ENCODE data around the gene SCAP.
"Not testable (repeated sequence)": the region's sequence is repeated elsewhere in the genome, so short reads cannot be mapped to it uniquely, and the experiment has no call there.

The SCAP gene

DNA sequence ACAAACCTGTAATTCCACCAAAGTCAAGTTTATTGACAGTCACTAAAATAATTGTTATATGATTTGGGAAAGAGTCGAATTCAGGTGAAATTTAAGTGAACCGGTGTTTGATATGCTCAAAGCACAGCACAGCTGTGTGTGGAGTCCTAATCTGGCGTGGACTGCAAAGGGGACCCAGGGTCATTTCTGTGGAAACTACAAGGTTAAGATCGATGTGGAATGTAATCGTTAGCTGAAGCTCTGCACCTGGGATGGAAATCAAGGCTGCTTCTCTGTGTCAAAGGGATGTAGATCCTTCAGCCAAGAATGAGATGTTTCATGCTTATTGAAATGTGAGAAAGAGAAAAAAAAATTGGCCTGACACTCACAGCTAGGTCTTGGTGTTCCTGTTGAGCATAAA is 39.4 kb upstream of the SCAP start:
- Histone ChIP-seq H3K4me3 (ENCODE audit: low read depth in 1 of 2, low read length in 2 of 2) (no peak overlapping the region), H3K4me1 (ENCODE audit: insufficient read depth, low read length) (peaks cover 23% of the 10 kb centered on the region), H3K9ac (ENCODE audit: low read depth, low read length) (no peak overlapping the region), H3K36me3 (ENCODE audit: insufficient read depth, low read length) (peaks cover 18% of the 10 kb centered on the region), H2AFZ (ENCODE audit: low read depth, low read length) (0 out of 2 replicates have a peak overlapping the region, but pooled peaks have one; percentile 22), H3K4me2 (ENCODE audit: insufficient read depth, low read length) (no peak overlapping the region), H4K20me1 (ENCODE audit: insufficient read depth, low read length) (0 out of 2 replicates have a peak, but pooled peaks cover 3% of the 10 kb centered on the region), H3K27me3 (ENCODE audit: insufficient read depth, low read length, poor library complexity) (no peaks in the 10 kb centered on the region), H3K9me3 (ENCODE audit: insufficient read depth, low read length, severe bottlenecking) (no peaks in the 10 kb centered on the region), H3K27ac (ENCODE audit: low read length) (no peak overlapping the region), H3K79me2 (ENCODE audit: insufficient read depth, low read length) (peaks cover 31% of the 10 kb centered on the region)
- TF ChIP-seq, protein P1, sequence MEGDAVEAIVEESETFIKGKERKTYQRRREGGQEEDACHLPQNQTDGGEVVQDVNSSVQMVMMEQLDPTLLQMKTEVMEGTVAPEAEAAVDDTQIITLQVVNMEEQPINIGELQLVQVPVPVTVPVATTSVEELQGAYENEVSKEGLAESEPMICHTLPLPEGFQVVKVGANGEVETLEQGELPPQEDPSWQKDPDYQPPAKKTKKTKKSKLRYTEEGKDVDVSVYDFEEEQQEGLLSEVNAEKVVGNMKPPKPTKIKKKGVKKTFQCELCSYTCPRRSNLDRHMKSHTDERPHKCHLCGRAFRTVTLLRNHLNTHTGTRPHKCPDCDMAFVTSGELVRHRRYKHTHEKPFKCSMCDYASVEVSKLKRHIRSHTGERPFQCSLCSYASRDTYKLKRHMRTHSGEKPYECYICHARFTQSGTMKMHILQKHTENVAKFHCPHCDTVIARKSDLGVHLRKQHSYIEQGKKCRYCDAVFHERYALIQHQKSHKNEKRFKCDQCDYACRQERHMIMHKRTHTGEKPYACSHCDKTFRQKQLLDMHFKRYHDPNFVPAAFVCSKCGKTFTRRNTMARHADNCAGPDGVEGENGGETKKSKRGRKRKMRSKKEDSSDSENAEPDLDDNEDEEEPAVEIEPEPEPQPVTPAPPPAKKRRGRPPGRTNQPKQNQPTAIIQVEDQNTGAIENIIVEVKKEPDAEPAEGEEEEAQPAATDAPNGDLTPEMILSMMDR (IDR thresholded peaks at IDR 0.05; ENCODE audit: borderline replicate concordance, extremely low read depth, low read length, poor library complexity, severe bottlenecking): no peak
- DNase-seq (no peak), ATAC-seq (ENCODE audit: insufficient read depth, low read depth) (no peak)

DNA sequence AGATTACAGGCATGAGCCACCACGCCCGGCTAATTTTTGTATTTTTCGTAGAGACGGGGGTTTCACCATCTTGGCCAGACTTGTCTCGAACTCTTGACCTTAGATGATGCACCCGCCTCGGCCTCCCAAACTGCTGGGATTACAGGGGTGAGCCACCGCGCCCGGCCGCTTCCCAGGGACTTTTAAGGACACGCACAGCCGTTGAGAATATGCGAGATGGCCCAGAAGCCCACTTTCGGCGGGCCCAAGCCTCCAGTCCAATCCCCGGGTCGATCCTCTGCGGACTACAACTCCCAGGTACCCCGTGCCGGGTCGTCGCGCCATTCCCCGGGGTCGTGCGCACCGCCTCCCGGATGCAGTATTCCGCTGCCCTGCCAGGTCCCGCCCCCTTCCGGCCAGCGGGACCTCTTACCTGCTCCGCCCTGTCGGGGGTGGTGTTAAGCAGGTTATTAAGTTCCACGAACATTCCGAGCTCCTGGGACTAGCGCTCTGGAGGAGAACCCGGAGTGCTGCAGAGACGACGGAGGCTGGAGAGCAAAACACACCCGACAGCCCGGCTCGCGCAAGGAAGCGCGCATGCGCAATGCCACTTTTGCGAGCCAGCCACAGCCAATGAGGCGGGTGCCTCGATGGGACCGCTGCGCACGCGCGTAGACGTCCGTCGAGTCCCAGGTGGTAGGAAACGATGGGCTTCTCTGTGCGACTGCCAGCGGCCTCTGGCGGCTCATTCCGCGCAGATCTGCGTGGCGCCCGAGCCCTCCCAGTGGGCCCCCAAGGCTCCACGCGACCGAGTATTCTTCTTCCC is 37.6 kb upstream of the SCAP start, which contains the start of gene ELP6:
ELP6 (minus strand) TSS at position 588 of the 805 bp plus-strand sequence; CDS start at position 466, 122 bp downstream.
- H3K79me2 ChIP-seq (ENCODE audit: insufficient read depth, low read length): peaks cover 42% of the 10 kb centered on the region
- peaks cover 33% of the 10 kb centered on the region for H3K36me3 ChIP-seq (ENCODE audit: insufficient read depth, low read length)
- peak within 1 kb of the TSS; percentile 84 for H3K4me2 ChIP-seq (ENCODE audit: insufficient read depth, low read length)
- peak within 1 kb of the TSS; percentile 82 for H2AFZ ChIP-seq (ENCODE audit: low read depth, low read length)
- ATAC-seq (ENCODE audit: insufficient read depth, low read depth) (peak; percentile 96), DNase-seq (peak; percentile 98)
- peak within 1 kb of the TSS; percentile 71 for H3K9ac ChIP-seq (ENCODE audit: low read depth, low read length)
- H3K4me3 ChIP-seq (ENCODE audit: low read depth in 1 of 2, low read length in 2 of 2): peak within 1 kb of the TSS; percentile 99
- no peaks in the 10 kb centered on the region for H3K9me3 ChIP-seq (ENCODE audit: insufficient read depth, low read length, severe bottlenecking)
- TF ChIP-seq, protein P1 (IDR thresholded peaks at IDR 0.05; ENCODE audit: borderline replicate concordance, extremely low read depth, low read length, poor library complexity, severe bottlenecking): peak; percentile 75
- TF ChIP-seq EZH2 (IDR thresholded peaks at IDR 0.05; ENCODE audit: borderline replicate concordance, low read depth, low read length, severe bottlenecking): no peak
- H4K20me1 ChIP-seq (ENCODE audit: insufficient read depth, low read length): 0 out of 2 replicates have a peak, but pooled peaks cover 3% of the 10 kb centered on the region
- peak within 1 kb of the TSS; percentile 96 for H3K27ac ChIP-seq (ENCODE audit: low read length)
- no peaks in the 10 kb centered on the region for H3K27me3 ChIP-seq (ENCODE audit: insufficient read depth, low read length, poor library complexity)
- H3K4me1 ChIP-seq (ENCODE audit: insufficient read depth, low read length): peaks cover 23% of the 10 kb centered on the region

DNA sequence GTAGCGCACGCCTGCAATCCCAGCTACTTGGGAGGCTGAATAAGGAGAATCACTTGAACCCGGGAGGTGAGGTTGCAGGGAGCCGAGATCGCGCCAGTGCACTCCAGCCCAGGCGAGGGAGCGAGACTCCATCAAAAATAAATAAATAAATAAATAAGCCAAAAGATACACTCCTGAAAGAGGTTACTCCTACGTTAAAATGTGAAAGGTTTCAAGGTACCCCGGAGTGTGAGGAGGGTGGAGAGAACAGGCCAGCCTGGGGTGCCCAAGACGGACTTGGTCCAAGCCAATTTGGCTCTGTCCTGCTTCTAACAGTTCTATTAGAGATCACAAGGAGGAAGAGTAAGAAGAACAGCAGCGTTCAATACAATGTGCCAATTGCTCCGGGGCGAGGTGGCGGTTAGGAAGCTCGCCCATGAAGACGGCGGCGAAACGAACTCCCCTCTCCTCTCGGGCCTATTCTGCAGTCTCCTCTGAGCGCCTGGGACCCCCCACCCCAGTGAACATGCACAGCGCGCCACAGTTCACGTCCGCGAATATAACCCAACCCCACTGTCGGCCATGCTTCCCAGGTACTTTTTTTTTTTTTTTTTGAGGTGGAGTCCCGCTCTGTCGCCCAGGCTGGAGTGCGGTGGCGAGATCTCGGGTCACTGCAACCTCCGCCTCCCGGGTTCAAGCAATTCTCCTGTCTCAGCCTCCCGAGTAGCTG is 36.8 kb upstream of the SCAP start:
- Histone ChIP-seq H4K20me1 (ENCODE audit: insufficient read depth, low read length) (0 out of 2 replicates have a peak, but pooled peaks cover 3% of the 10 kb centered on the region), H3K4me3 (ENCODE audit: low read depth in 1 of 2, low read length in 2 of 2) (peak overlapping the region; percentile 99), H3K79me2 (ENCODE audit: insufficient read depth, low read length) (peaks cover 50% of the 10 kb centered on the region), H3K27ac (ENCODE audit: low read length) (peak overlapping the region; percentile 96), H3K9ac (ENCODE audit: low read depth, low read length) (peak overlapping the region; percentile 71), H3K4me1 (ENCODE audit: insufficient read depth, low read length) (peaks cover 23% of the 10 kb centered on the region), H3K36me3 (ENCODE audit: insufficient read depth, low read length) (peaks cover 40% of the 10 kb centered on the region), H3K9me3 (ENCODE audit: insufficient read depth, low read length, severe bottlenecking) (no peaks in the 10 kb centered on the region), H3K27me3 (ENCODE audit: insufficient read depth, low read length, poor library complexity) (no peaks in the 10 kb centered on the region), H2AFZ (ENCODE audit: low read depth, low read length) (peak overlapping the region; percentile 82), H3K4me2 (ENCODE audit: insufficient read depth, low read length) (peak overlapping the region; percentile 84)
- TF ChIP-seq EZH2 (IDR thresholded peaks at IDR 0.05; ENCODE audit: borderline replicate concordance, low read depth, low read length, severe bottlenecking): no peak
- TF ChIP-seq, protein P1 (IDR thresholded peaks at IDR 0.05; ENCODE audit: borderline replicate concordance, extremely low read depth, low read length, poor library complexity, severe bottlenecking): no peak
- ATAC-seq (ENCODE audit: insufficient read depth, low read depth): peak; percentile 12; the same call in 2 of the 3 replicates
- DNase-seq: peak; percentile 55

DNA sequence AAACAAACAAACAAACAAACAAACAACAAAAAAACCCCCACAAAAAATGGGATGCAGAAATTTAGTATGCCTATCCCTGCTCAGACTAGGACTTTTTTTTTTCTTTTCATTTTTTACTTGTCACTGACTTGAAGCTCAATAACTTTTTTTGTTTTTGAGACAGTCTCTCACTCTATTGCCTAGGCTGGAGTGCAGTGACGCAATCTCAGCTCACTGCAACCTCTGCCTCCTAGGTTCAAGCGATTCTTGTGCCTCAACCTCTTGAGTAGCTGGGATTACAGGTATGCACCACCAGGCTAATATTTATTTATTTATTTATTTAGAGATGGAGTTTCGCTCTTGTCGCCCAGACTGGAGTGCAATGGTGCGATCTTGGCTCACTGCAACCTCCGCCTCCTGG is 29.5 kb upstream of the SCAP start:
- DNase-seq; ATAC-seq (ENCODE audit: insufficient read depth, low read depth); H3K27me3 ChIP-seq (ENCODE audit: insufficient read depth, low read length, poor library complexity); H2AFZ ChIP-seq (ENCODE audit: low read depth, low read length); H3K4me1 ChIP-seq (ENCODE audit: insufficient read depth, low read length); H3K4me2 ChIP-seq (ENCODE audit: insufficient read depth, low read length); H3K27ac ChIP-seq (ENCODE audit: low read length); H3K4me3 ChIP-seq (ENCODE audit: low read depth in 1 of 2, low read length in 2 of 2); H3K9ac ChIP-seq (ENCODE audit: low read depth, low read length); H3K9me3 ChIP-seq (ENCODE audit: insufficient read depth, low read length, severe bottlenecking); H4K20me1 ChIP-seq (ENCODE audit: insufficient read depth, low read length): not testable (repeated sequence)
- peaks cover 75% of the 10 kb centered on the region for H3K36me3 ChIP-seq (ENCODE audit: insufficient read depth, low read length)
- peaks cover 32% of the 10 kb centered on the region for H3K79me2 ChIP-seq (ENCODE audit: insufficient read depth, low read length)

All from DND-41 (cell line).